WI38 (cell line): ENCODE data around the gene SOWAHA.
A peak's percentile ranks its signal among the peaks of the same experiment; 100 is the strongest.

Experiments
- H3K4me3 ChIP-seq: 2 replicates; pipeline ENCODE4 v1.5.1; 2011; ENCODE audit warnings: low read depth, mild to moderate bottlenecking, control low read depth, low read length
- TF ChIP-seq, protein P1 (sequence below): IDR thresholded peaks from 2 replicates; pipeline ENCODE4 v1.5.1; 2012; ENCODE audit warnings: low read depth, mild to moderate bottlenecking, control low read depth, low read length

The SOWAHA gene

DNA sequence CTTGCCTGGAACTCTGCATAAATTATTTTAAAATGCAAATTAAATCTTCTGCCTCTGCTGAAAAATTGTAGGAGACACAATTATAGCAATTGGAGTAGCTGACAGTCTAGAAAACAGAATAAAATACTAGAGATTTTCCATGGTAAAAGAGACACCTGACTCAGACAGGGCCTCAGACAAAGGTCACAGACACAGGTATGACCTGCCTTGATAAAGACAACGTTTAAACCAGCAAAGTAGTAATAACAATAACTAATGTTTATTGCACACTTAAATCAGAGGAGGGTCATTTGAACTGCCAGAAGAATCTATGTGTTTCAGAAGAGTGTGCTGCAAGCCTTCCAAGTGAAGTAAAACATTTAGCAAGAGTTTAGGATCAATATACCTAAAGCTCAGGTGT lies 3.9 kb downstream of the SOWAHA start:
- no peak overlapping the region for H3K4me3 ChIP-seq
- TF ChIP-seq, protein P1, sequence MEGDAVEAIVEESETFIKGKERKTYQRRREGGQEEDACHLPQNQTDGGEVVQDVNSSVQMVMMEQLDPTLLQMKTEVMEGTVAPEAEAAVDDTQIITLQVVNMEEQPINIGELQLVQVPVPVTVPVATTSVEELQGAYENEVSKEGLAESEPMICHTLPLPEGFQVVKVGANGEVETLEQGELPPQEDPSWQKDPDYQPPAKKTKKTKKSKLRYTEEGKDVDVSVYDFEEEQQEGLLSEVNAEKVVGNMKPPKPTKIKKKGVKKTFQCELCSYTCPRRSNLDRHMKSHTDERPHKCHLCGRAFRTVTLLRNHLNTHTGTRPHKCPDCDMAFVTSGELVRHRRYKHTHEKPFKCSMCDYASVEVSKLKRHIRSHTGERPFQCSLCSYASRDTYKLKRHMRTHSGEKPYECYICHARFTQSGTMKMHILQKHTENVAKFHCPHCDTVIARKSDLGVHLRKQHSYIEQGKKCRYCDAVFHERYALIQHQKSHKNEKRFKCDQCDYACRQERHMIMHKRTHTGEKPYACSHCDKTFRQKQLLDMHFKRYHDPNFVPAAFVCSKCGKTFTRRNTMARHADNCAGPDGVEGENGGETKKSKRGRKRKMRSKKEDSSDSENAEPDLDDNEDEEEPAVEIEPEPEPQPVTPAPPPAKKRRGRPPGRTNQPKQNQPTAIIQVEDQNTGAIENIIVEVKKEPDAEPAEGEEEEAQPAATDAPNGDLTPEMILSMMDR = no peak

DNA sequence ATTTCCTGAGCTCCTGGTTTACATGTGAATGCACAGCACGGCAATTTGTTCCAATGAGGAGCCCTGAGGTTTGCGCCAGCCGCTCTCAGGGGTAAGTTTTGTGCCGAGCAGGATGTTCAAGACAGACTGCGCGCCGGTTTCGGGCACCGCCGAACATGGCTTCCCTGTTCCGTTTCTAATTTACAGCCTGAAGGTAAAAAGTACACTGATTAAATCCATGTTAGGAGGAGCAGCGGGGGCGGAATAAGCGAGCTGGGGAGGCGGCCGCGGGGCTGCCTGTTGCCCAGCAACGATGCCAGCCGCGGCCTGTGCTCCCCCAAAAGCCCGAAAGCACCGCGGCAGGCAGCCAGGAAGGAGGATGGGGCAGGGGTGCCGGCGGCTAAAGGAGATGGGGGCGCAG lies 6.4 kb downstream of the SOWAHA start:
- TF ChIP-seq, protein P1 = no peak
- no peak overlapping the region for H3K4me3 ChIP-seq

DNA sequence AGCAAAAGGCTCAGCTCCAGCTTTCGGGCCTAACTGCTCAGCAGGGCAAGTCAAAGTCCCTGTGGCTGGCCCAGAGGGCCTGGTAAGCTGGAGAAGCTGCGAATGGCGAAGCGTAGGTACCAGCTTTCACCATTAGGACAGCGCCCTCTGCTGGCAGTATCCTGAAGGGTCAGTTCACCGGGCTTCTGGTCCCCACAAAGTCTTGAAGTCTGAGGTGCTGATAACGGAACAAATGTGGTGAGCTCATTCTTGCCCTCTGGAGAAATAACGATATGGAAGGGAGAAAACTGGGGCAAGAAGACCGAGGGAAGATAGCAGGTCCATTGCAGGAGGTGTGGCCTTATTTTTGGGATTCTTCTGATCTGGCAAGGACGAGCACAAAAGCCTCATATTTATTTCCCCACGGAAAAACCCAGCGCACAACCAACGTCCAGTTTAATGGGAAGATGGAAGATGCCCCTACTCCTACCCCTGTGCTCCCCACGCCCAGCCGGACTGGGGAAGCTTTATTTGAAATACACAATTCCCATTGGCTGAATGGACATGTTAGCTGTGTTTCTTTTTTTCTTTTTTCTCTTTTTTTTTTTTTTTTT lies 7.2 kb downstream of the SOWAHA start:
- H3K4me3 ChIP-seq = no peak overlapping the region

DNA sequence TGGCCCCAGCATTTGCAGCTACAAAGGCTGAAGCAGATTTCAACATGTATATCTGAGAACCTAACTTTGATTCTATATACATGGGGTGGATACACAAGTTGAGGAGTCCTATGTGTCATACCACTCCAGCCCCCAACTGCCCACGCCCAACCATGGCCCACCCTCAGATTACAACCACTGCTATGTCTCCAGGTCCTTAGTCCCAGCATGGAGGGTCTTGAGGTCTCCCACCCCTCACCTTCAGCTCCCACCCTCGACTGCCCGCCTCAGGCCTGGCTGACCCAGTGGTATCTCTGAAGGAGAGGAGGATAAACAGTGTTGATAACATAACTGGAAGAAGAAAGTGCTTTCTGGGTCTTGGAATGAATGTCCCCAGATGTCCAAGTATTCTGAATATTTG lies 8.2 kb downstream of the SOWAHA start:
- TF ChIP-seq, protein P1 = no peak
- H3K4me3 ChIP-seq = no peak overlapping the region

More for the DNA sequence above, 7.2 kb downstream of the SOWAHA start:
- TF ChIP-seq, protein P1 = peak; percentile 78

DNA sequence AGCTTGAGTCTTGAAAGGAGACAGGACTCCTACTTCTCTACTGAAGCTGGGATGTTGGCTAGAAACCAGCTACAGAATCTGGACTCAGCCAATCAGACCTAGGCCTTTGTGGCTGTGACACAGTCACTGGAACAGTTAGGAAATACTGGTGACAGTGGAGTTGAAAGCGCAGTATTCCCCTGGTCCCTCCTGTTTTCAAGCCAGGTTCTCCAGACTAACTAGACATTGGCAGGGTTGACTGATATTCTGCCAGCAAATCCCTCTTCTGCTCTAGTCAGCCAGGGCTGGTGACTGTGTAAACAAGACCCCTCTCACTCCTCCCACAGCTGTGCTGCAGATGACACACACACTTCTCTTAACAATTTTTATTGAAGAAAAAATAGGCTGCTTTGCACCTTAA lies 8.7 kb downstream of the SOWAHA start:
- TF ChIP-seq, protein P1 = no peak

DNA sequence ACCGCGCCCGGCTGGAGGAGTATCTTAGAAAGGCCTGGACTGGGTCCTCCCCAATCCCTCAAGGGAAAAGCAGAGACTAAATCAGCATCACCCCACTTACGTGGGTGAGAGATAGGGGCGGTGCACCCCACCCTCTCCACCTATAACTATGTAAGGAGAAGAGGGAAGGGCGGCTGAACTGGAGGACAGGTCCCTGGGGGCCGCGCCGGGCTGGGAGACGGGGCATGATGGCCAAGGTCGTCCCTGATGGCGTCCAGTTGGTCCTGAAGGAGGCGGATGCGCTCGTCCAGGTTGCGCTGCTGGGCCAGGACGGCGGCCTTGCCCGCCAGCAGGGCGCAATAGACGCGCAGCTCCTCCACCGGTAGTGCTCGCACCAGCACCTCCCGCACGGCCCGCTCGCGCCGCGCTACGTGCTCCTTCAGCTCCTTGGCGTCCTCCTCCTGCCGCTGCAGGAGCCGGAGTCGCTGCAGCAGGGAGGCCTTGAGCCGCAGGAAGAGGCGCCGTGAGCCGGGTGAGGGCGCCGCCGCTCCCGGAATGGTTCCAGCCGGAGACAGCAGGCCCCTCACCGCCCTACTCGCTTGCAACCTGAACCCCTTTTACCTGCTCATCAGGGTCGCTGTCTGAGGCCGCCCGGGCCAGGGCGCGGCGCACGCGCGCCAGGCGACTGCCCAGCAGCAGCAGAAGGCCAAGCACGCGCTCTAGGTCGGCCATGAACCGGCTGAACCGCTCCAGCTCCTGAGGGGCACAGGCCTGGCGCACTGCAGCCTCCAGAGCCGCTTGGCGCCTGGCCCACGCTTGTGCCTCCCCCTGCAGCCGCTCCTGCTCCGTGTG lies 9.8 kb downstream of the SOWAHA start:
- TF ChIP-seq, protein P1 = no peak
- no peak overlapping the region for H3K4me3 ChIP-seq

More for the DNA sequence above, 8.7 kb downstream of the SOWAHA start:
- H3K4me3 ChIP-seq = no peak overlapping the region

DNA sequence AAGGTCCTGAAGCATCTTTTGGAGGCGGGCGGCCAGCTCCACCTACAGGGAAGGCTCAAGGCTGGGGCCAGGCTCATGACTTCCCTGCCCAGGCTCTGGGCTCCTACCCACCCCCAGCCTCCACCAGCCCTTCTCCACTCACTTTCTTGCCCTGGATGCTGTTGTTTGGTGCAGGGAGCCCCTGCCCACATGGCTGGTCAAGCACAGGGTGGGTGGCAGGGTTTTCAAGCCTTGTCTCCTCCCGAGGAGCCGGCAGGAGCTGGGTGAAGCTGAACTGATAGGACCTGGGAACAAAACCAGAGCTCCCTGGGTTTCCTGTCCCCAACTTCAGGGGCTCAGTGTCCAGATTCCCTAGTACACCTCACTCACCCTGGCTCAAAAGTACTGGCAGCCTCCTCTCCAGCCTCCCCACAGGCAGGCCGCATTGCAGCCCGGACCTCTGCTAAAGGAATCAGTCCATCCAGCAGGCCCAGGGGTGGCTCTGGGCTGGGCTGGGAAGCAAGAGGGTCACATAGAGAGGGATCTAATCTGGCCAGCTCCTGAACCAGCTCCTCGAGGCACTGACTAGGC lies 10.5 kb downstream of the SOWAHA start:
- no peak overlapping the region for H3K4me3 ChIP-seq
- TF ChIP-seq, protein P1 = no peak
